C4-2B (cell line): Measurements from ENCODE around the gene LDB3.

ENCODE experiments used
- H3K27ac ChIP-seq: fragments of 450-650 bp; 2 replicates; pipeline ENCODE4 v1.5.1; 2017
- CTCF ChIP-seq: fragments of 450-650 bp; conservative IDR thresholded peaks from 2 replicates; pipeline ENCODE4 v1.5.1; 2017; ENCODE audit warnings: mild to moderate bottlenecking
- ZFX ChIP-seq: fragments of 450-650 bp; IDR thresholded peaks from 2 replicates; pipeline ENCODE4 v1.6.1; 2017

Gene LDB3

GRCh38 chr10:86775056-86775869 is 107.0 kb downstream of the LDB3 start:
- TF ChIP-seq ZFX: no peak
- no peak for TF ChIP-seq CTCF
- no peak overlapping the region for H3K27ac ChIP-seq

- TF ChIP-seq ZFX (no peak), CTCF (no peak)
- no peak overlapping the region for H3K27ac ChIP-seq
Measured at GRCh38 chr10:86775870-86776180, 107.5 kb downstream of the LDB3 start.

- peak overlapping the region; percentile 60 for H3K27ac ChIP-seq
- no peak for TF ChIP-seq ZFX
- TF ChIP-seq CTCF: no peak
Measured at GRCh38 chr10:86779220-86780017, 111.1 kb downstream of the LDB3 start.

GRCh38 chr10:86782701-86783418 is 114.5 kb downstream of the LDB3 start:
- TF ChIP-seq CTCF: no peak
- no peak for TF ChIP-seq ZFX
- H3K27ac ChIP-seq: no peak overlapping the region

GRCh38 chr10:86785037-86785436 is 116.7 kb downstream of the LDB3 start:
- TF ChIP-seq ZFX: no peak
- TF ChIP-seq CTCF: no peak
- no peak overlapping the region for H3K27ac ChIP-seq
